Esophagus squamous epithelium (tissue), 4 donors: ENCODE data around the gene ZNF366.

Experiments
- CTCF ChIP-seq, 6 experiments: fragments of 450-650 bp in 4 of 6; fragments of 200-600 bp in 2 of 6; sonication (generic) in 2 of 6; IDR thresholded peaks; one replicate each; pipeline ENCODE4 v1.5.1; 2016 to 2019; ENCODE audit warnings: antibody characterized with exemption in 6 of 6, mild to moderate bottlenecking in 4 of 6, moderate library complexity in 4 of 6
- POLR2A ChIP-seq, 4 donors: fragments of 450-650 bp; IDR thresholded peaks; one replicate each; pipeline ENCODE4 v1.6.1; 2017; ENCODE audit warnings: antibody characterized with exemption in 4 of 4, mild to moderate bottlenecking in 4 of 4, moderate library complexity in 3 of 4

- TF ChIP-seq CTCF (IDR thresholded peaks at IDR 0.05), result no peak
- TF ChIP-seq POLR2A (IDR thresholded peaks at IDR 0.05), result no peak
Measured at GRCh38 chr5:72552041-72552557, 44.9 kb upstream of the ZNF366 start.
